Loucy (cell line): Measurements from ENCODE around the gene APCDD1.

ENCODE experiments used
- EZH2phosphoT487 ChIP-seq: fragments of 200-600 bp; IDR thresholded peaks from 2 replicates; pipeline ENCODE4 v1.6.1; 2018; ENCODE audit warnings: antibody characterized with exemption, mild to moderate bottlenecking, moderate library complexity, borderline replicate concordance
- TF ChIP-seq, protein P1 (sequence below): fragments of 200-600 bp; sonication (generic); conservative IDR thresholded peaks from 2 replicates; pipeline ENCODE4 v1.5.1; 2014; ENCODE audit warnings: mild to moderate bottlenecking, antibody characterized with exemption, low read length

GRCh38 chr18:10525371-10525691, 70.9 kb downstream of the APCDD1 start:
- TF ChIP-seq, protein P1, sequence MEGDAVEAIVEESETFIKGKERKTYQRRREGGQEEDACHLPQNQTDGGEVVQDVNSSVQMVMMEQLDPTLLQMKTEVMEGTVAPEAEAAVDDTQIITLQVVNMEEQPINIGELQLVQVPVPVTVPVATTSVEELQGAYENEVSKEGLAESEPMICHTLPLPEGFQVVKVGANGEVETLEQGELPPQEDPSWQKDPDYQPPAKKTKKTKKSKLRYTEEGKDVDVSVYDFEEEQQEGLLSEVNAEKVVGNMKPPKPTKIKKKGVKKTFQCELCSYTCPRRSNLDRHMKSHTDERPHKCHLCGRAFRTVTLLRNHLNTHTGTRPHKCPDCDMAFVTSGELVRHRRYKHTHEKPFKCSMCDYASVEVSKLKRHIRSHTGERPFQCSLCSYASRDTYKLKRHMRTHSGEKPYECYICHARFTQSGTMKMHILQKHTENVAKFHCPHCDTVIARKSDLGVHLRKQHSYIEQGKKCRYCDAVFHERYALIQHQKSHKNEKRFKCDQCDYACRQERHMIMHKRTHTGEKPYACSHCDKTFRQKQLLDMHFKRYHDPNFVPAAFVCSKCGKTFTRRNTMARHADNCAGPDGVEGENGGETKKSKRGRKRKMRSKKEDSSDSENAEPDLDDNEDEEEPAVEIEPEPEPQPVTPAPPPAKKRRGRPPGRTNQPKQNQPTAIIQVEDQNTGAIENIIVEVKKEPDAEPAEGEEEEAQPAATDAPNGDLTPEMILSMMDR, result no peak
- TF ChIP-seq EZH2phosphoT487, result no peak
